Activated T-cell treated with anti-CD3 and anti-CD28 coated beads for 48 hours (primary cell): ENCODE measurements around the gene CERS1.

Experiments used
- DNase-seq: peaks from one replicate; pipeline ENCODE4 v3.0.0-alpha.2; 2020; ENCODE audit warnings: low read depth

Gene CERS1

DNA sequence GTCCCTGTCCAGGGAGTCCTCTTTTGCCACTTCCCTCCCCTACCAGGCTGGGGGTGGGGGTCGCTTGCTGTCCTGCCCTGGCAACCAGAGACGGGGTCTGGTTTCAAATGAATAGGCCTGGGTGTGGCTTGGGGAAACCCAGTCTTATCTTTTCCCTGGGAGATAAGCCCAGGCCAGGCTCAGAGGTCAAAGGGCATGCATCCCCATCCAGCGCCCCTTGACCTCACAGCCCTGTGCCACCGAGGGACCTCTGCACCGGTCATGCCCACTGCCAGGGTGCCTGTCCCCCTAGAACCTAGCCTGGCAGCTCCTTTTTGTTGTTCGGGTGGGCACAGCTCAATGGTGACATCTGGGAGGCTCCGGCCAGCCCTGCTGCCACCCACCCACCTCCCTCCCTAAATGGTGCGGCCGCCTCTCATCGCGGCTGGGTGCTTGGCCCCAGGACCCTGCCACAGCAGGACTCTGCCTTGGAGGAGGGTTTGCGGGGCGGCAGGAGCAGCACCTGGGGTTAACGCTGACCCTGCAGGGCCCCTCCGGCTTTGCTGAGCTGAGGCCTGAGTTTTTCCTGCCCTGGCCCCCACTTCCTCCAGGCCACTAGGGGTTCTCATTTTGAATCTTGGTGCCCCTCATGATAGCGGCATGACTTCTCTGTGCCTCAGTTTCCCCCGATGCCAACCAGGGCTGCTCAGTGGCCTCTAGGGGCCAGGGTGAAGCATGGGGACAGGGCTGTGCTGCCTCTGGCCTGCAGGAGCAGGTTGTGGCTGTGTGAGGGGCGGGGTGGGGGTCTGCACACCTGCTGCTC lies 2.9 kb upstream of the CERS1 start:
- DNase-seq, result no peak

DNA sequence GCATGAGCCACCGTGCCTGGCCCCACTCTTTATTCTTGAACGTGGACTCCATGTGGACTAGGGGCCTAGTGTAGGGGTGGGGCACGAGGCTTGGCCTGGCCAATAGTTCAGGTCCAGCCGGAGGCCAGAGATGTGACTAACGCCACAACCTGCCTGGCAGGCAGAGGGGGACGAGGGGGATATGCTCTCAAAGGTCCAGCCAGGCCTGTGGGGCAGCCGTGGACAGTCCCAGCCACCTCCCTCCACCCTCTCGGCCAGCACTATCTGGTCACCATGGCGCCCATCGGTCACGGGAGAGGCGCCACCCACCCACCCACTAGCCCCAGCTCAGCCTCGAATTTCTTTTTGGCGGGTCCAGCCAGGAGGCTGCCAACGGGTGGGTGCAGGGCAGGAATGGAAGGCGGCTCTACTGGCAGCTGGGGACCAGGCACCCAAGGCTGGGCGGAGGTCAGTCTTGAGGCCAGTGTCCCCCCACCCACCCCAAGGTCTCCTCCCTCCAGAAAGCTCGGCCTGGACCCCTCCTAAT lies 2.2 kb upstream of the CERS1 start:
- DNase-seq, result no peak

DNA sequence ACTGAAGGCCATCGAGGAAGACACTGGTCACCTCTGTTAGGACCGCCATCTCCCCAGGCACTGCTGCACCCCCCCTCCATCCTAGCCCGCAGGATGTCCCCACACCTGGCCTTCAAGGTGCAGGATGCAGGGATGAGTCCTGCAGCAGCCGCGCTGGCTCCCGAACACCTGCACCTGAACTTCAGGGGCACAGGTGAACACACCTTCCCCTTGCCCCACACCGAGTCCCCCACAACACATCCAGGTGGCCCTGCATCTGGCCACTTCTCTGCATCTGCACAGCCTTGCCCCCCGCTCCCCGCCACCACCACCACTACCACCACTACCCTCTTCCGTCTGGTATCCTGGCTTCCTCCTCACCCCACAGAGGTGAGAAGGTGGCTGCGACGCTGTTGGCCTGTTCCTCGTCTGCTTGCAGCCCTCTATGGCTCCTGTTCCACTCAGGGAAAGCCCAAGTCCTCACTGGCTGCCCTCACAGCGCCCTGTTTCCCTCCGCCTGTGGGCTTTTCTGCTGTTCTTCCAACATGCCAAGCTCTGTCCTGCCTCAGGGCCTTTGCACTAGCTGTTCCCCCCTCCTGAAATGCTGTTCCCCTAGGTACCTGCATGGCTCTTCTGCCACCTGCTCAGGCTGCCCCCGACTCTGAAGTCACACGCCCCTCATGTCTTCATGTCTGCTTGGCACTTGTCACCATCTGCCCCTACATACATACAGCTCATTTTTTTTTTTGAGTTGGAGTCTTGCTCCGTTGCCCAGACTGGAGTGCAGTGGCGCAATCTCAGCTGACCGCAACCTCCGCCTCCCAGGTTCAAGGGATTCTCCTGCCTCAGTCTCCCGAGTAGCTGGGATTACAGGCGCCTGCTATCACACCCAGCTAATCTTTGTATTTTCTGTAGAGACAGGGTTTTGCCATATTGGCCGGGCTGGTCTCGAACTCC lies 1.4 kb upstream of the CERS1 start:
- no peak for DNase-seq

DNA sequence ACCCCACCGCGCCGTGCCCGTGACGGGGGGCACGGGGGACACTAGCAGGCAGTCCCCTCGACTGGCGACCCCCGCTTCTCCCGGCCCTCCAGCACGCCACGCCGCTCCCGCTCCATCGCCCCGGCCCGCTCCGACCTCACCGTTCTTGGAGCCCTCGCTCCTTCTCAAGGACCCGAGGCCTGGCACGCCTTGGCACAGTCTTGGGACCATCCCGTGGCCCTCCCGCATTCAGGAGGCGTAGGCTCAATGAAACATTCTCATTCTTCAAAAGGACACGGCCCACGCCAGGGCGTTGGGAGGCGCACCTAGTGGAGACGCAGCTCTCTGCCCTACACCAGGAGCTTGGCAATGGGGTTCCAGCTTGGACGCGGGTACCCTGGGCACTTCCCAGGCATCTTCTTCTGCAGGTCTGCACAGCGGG lies 473 bp upstream of the CERS1 start:
- DNase-seq, result no peak

DNA sequence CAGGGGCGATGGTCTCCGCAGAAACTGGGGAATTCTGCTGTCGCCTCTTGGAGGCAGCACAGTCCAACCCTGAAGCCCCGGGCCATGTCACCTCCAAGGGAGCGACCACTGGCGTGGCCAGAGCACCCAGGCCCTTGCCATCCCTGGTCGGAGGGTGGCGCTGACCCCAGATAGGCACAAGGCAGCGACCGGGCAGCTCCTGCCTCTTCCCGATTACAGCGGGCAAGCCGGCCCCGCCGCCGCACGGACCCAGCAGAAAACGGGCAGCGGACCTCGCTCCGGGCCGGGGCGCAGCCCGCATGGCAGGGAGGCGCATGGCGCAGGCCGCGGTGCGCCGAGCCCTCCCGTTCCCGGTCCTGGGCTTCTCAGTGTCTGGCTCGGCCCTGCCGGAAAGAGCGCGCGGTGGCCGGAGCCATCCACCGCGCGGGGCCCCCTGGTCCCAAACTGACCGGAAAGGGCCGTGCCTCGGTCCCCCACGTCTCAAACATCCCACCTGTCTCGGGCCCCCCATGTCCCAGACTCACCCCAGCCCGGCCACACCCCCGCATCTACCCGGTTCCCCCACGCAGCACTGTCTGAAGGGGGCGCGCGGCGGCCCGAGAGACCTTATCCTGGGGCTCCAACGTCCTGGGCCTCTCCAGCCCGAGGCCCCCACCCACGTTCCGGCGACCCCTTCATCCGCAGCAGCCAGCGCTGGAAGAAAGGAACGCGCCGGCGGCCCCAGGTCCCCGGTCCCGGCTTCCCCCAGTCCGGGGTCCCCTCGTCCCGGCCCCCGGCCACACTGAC lies 727 bp downstream of the CERS1 start:
- DNase-seq, result no peak

DNA sequence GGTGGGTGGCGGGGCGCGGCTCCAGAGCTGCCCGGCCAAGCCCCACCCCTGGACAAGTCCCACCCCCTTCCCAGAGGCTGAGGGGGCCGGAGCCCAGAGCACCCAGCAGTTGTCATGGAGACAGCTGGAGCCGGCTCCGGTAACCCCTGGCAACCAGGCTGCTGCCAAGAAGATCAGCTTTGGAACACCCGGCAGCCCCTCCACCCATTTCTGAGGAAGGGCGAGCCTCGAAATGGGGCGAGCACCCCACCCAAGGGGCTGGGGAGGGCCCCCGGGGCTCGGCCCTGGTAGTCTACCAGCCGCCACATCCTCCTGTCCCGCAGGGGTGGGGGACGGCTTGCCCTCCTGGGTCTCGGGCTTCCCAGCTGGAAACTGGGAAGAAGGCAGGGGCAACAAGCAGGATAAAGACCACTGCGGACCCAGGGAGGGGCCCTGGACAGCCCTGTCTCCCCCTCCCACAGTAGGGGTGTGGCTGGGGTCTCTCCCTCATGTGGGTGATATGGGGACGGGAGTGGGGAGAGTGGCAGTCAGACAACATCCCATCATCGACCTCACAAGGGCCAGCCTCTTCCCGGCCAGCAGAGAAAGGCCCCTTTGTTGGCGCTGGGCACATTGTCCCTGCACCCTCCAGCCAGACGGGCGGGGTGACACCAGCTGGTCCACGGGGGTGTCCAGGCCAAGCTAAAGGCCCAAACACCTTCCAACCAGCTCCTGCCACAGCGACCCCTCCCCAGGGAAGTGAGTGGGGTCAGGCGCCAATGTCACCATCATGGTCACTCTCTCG lies 1.5 kb downstream of the CERS1 start:
- DNase-seq, result no peak

DNA sequence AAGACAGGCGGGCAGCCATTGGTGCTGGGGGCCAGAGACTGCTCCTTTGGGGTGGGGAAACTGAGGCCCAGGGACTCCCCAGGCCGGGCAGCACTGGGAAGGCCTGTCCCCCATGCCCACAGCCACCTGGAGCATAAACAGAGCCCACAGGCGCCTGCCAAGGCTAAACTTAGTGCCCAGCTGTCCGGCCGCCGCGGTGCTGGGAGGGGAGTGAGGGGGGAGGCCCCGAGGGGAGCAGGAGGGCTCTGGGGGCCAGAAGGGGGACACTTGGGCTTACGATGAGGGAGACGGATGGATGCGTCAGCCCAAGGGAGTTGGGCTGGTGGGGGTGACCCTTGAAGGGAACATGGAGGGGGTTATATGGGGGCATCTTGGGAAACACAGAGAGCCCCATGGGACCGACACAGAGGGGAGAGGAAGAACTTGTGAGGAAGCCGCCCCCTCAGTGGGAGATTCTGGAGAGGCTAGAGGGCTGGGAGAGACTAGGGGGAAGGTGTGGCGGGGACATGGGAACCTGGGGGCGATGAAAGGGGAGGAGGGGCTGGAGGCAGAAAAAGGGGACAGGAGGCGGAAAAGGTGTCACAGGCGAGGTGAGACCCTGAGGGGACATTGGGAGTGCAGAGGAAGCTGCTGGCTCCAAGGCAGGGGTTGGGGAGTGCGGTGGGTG lies 2.2 kb downstream of the CERS1 start:
- no peak for DNase-seq

DNA sequence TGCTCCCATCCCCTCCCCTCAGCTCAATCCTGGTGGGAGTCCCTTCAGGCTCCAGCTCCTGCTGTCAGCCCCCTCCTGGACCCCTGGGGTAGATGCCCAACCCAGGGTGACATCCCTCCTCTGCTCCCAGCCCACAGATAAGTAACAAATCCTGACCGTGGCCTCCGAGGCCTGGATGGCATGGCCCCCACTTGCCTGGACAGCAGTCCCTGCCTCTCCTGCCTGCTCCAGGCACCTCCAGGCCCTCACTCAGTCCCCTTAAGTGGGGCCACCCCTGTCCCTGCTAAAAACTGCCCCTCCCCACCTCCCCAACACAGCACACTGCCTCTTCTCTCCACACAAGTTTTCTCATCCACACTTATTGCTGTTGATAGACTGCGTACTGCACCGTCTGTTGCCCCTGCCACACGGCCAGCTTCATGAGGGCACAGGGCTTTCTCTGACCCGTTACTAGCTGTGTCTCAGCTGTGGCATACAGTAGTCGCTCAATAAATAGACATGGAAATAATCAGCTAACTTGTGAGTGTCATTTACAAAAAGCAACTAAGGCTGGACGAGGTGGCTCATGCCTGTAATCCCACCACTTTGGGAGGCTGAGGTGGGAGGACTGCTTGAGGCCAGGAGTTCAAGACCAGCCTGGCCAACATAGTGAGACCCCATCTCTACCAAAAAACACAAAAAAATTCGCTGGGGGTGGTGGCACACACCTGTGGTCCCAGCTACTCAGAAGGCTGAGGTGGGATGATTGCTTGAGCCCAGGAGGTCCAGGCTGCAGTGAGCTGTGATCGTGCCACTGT lies 5.8 kb downstream of the CERS1 start:
- no peak for DNase-seq

DNA sequence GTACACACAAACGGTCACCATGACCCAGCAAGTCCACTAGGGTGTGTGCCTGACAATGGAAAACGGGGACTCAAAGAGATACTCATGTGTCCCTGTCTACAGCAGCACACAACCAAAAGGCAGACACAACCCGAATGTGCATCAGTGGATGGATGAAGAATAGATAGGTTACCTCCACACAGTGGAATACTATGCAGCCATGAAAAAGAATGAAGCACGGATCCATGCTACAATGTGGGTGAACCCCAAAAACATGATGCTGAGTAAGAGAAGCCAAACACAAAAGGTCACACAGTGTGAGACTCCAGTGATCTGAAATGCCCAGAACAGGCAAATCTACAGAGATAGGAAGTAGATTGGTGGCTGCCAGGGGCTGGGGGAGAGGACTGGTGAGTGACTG lies 9.0 kb downstream of the CERS1 start:
- no peak for DNase-seq

DNA sequence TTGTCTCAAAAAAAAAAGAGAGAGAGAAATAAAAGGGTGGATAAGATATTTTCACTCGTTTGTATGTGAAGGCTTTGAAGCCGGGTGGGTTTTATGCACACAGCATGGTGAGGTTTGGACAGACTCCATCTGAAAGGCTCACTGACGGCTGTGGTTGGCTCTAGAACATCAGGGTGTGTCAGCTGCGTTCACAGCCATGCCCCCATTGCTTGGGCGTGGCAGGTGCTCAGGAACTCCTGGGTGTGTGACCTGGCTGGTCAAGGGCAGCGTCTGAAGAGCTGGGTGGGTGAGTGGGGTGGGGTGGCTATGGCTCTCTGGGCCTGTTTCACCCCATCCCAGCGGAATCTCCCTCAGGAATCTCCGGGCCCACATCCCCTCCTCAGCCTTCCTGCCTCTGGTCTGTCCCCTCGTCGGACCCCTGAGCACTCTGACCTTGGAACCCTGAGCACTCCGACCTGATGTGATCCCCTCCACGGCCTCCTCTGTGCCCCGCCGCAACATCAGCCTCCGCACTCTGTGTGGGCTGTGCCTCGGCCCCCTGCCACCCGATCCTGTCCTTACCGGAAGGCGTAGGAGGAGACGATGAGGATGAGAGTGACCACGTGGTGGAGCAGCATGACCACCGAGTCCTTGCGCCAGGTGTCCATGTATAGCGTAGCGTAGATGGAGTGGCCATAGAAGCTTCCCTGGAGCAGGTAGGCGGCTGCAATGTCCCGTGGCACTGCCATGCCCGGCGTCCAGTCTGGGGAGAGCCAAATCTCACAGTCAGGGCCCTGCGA lies 12.2 kb downstream of the CERS1 start:
- DNase-seq, result no peak

DNA sequence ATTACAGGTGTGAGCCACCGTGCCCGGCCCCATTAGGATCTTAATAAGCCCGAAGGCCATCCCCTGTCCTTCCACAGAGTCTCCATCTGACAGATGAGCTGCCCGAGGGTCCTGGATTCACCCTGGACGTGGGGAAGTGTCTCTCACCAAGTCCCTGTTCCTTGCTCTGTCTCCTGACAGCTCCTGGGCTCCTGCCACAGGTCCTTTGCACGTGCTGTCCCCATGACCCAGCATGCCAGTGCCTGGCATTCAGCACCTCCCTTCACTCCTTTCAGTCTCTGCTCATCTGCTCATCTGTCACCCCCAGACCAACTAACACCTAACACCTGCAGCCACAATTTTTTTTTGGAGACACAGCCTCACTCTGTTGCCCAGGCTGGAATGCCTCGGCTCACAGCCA lies 14.5 kb downstream of the CERS1 start:
- DNase-seq, result no peak

DNA sequence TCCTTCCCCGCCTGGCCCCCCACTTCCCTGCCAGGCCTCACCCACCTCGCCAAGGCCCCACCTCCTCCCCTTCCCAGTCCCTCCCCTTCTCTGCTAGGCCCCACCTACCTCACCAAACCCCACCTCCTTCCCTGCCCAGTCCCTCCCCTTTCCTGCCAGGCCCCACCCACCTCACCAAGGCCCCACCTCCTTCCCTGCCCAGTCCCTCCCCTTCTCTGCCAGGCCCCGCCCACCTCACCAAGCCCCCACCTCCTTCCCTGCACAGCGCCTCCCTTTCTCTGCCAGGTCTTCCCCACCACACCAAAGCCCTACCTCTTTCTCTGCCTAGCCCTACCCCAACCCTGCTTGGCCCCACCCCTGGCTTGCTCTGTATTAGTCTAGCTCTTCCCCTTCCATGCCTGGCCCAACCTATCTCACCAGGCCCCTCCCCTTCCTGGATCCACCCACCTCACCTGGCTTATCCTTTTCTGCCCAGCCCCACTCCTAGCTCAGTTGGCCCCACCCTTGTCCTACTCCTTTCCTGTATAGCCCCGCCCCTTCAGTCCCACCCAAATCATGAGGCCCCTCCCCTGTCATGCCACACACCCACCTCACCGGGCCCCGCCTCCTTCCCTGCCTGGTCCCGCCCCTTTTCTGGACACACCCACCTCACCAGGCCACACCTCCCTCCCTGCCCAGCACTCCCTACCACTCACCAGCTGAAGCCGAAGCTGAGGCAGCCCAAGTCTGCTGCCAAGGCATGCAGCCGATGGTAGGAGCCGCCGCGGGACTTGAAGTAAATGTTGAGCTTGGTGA lies 16.2 kb downstream of the CERS1 start:
- peak; percentile 46 for DNase-seq

DNA sequence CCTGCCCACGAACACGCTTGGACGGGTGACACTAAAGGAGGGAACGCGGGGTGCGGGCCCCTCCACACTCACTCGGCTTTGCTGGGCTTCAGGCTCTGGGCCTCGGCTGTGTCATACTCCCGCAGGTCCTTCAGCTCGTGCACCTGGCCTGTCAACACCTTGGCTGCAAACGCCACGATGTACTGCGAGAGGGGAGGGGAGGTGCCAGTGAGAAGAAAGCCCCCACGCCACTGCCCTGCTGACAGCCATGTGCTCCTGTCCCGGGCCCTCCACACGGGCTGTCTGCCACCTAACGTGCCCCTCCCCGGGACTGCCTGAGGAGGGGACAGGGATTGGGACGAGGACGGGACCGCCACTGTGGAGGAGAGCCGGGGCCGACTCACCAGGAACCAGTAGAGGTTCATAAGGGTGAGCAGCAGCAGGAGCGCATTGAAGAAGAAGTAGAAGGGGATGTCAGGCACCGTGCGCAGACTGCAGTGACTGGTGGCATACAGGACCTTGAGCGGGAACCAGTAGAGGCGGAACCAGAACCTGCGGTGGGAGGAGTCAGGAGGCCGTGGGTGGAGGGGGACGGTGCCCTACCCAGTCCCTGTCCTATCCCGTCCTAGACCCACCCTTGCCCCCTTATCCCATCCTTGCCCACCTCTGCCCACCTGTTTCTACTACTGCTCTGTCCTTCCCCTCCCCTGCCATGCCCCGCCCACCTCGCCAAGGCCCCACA lies 16.9 kb downstream of the CERS1 start:
- DNase-seq, result no peak

DNA sequence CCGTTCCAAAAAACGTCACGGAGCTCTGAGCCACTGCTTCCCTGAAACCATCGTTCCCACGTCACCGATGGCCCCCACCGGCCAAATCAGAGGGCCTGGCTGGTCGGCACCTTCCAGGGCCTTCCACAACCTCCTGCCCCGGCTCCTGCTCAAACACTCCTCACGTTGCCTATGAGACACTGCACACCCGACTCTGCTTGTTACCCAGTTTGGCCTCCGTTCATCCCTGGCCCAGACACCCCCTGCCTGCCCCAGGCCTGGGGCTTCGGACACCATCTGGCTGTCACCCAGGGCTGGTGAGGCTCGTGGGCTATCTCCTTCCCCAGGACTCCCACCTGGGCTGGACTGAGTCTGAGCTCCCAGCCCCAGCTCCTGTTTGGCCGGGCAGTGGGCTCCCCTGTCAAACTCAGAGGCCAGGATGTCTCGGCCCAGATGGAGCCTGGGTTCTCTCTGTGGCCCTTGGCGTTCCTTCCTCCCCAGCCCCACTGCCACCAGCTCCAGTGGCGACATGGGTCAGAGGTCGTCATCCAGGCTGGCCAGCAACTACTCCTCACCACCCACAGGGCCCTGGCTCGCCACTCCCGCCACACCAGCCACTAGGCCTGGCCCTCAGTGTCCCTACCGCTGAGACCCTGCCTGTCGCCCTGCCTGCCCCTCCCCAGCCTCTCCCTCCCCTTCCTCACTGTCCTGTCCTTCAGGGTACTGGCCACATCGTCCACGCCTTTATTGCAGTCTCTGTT lies 17.7 kb downstream of the CERS1 start:
- no peak for DNase-seq

DNA sequence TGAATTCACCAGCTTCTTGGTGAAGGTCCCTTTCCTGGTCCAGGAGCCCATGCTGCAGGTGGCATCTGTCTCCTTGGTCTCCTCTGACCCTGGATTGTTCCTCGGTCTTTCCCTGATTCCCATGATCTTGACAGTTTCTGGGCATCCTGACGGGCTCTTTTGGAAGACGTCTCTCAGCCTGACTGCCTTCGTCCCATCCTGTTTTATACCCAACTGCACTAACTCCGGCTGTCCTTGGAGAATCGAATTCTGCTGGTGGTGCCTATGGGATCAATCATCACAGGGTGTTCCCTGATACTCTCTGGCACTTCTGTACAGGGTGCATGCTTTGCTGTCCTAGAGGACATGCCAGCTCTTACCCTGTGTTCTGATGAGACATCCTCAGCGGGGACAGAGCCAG lies 19.1 kb downstream of the CERS1 start:
- no peak for DNase-seq

DNA sequence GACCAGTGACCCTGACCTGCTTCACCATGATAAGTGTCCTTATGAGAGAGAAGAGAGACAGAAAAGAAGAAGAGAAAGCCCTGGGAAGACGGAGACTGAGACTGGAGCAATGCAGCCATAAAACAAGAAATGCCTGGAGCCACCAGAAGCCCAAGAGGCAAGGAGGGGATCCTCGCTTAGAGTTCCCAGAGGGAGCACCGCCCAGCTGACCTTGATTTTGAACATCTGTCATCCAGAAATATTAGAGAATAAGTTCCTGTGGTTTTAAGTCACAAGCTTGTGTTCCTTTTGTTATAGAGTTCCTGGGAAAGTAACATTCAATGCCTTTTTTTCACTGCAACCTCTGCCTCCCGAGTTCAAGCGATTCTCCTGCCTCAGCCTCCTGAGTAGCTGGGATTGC lies 20.2 kb downstream of the CERS1 start:
- no peak for DNase-seq

DNA sequence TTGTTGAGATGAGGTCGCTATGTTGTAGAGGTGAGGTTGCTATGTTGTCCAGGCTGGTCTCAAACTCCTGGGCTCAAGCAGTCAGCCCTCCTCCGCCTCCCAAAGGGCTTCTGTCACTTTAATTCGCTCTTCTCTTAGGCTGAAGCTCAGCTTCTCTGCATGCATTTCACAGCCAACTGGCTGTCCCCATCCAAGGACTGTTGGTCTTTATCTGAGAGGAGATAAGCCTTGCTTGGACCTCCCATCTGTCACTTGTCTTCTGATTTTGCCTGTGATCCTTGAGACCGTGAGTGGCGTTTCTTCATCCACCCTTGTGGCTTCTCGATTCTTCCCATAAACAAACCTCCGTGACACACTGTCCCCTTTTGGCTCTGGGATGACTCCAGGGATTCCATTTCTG lies 24.4 kb downstream of the CERS1 start:
- no peak for DNase-seq
